ENCODE measurements around the gene NDUFA13. TPM values are rescaled to one million over a fixed set of nuclear protein-coding genes. Genes with fewer than 3 reads are reported as not detected.

Gene NDUFA13
- total and polyA plus RNA-seq, 12 donors: 856 to 1,278 (median 1,153) TPM

DNA sequence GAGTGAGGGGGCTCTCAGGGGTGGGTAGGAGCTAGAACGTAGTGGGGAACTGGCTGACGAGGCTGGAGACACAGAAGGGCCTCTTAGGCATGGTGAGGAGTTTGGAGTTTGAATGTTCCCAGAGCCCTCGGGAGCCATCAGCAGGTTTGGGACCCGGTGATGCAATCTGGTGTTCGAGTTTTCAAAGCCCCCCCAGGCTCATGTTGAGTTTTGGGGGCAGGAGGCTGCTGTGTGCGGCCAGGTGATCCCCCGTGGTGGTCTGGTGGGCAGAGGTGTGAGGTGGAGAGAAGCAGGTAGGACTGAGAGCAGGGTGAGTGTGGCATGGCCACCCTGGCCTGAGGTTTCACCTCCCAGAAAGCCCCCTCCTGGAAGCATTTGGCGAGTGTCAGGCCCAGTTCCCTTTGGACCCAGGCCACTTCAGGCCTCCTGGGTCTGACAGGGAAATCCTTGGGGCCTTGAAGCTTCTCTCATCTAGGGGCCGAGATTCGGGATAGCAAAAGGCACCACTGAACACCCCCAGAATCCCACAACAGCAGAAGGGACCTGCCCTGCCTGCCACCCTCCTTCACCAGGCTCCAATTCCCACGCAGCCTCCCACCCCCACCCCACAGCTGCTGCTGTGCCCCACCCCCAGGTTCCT lies 13.9 kb downstream of the NDUFA13 start:
- intact Hi-C loops (cut with DNase I): loop anchor here in 9 of 10 donors (2.0 to 10.0 kb wide), 6 partner anchors 112 to 435 kb away; partner anchors contain the start of gene GMIP (in 3 of the 9)

DNA sequence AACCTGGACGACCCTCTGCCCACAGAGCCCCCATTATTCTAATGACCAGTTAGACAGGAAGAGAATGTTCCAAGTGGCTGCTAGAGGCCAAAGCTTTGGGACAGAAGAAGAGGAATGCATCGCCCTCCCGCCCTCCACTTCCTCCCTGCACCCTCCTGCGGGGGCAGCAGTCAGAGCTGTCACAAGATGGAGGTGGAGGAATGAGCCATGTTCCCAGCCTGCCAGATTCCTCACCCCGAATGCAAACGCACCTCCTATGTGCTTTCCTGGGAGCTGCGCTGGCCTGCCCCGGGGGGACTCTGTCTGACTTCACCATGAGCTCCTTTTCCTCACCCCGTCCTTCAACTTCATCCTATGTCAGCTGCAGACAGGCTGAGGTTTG lies 14.4 kb downstream of the NDUFA13 start:
- DNase-seq: no peak
- intact Hi-C loops (cut with DNase I): loop anchor here in 9 of 10 donors (2.0 to 10.0 kb wide), 6 partner anchors 112 to 434 kb away; partner anchors contain the start of gene GMIP (in 3 of the 9)
- H3K36me3 ChIP-seq: peaks cover 0 to 39% (median 0%) of the 10 kb centered on the region in 9 donors
- peaks cover 0 to 33% (median 9%) of the 10 kb centered on the region in 9 donors for H3K4me1 ChIP-seq
- H3K9me3 ChIP-seq: no peaks in the 10 kb centered on the region
- TF ChIP-seq, protein P1, sequence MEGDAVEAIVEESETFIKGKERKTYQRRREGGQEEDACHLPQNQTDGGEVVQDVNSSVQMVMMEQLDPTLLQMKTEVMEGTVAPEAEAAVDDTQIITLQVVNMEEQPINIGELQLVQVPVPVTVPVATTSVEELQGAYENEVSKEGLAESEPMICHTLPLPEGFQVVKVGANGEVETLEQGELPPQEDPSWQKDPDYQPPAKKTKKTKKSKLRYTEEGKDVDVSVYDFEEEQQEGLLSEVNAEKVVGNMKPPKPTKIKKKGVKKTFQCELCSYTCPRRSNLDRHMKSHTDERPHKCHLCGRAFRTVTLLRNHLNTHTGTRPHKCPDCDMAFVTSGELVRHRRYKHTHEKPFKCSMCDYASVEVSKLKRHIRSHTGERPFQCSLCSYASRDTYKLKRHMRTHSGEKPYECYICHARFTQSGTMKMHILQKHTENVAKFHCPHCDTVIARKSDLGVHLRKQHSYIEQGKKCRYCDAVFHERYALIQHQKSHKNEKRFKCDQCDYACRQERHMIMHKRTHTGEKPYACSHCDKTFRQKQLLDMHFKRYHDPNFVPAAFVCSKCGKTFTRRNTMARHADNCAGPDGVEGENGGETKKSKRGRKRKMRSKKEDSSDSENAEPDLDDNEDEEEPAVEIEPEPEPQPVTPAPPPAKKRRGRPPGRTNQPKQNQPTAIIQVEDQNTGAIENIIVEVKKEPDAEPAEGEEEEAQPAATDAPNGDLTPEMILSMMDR (IDR thresholded peaks at IDR 0.05): no peak
- H3K27ac ChIP-seq: no peak overlapping the region
- H3K27me3 ChIP-seq: no peaks in the 10 kb centered on the region
- 55 to 57% methylated on average over 9 of the region's 9 CpGs for WGBS, 2 donors
- ATAC-seq: no peak
- no peak overlapping the region for H3K4me3 ChIP-seq

More for the DNA sequence above, 13.9 kb downstream of the NDUFA13 start:
- no peaks in the 10 kb centered on the region for H3K9me3 ChIP-seq
- WGBS, 2 donors: 75 to 77% methylated on average over 11 of the region's 11 CpGs
- H3K4me3 ChIP-seq: no peak overlapping the region
- no peak overlapping the region for H3K27ac ChIP-seq
- ATAC-seq (no peak), DNase-seq (no peak)
- TF ChIP-seq, protein P1 (IDR thresholded peaks at IDR 0.05): no peak
- H3K36me3 ChIP-seq: peaks cover 0 to 44% (median 0%) of the 10 kb centered on the region in 9 donors
- H3K4me1 ChIP-seq: peaks cover 1 to 38% (median 9%) of the 10 kb centered on the region in 9 donors
- H3K27me3 ChIP-seq: no peaks in the 10 kb centered on the region

DNA sequence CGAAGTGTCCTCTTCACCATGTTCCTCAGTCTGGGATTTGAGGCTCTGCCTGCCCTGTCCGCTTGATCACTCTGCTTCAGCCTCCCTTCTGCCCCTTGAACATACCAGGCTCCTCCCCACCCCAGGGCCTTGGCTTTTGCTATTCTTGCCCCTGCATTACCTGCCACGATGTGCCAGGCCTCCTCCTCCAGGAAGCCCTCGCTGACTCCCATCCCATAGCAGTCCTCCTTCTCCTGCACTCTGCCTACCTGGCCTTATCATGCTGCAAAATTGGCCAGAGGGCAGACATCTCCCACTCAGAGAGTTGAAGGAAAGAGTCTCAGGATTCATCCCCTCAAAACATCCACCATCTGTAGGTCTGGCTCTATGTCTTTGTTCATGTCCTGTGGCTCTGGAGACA lies 14.9 kb downstream of the NDUFA13 start:
- Histone ChIP-seq H3K36me3 (peaks cover 0 to 35% (median 0%) of the 10 kb centered on the region in 9 donors), H3K27me3 (no peaks in the 10 kb centered on the region), H3K27ac (no peak overlapping the region), H3K9me3 (no peaks in the 10 kb centered on the region), H3K4me1 (peaks cover 0 to 28% (median 7%) of the 10 kb centered on the region in 9 donors), H3K4me3 (no peak overlapping the region)
- DNase-seq (no peak), ATAC-seq (no peak)
- TF ChIP-seq, protein P1 (IDR thresholded peaks at IDR 0.05): no peak
- WGBS, 2 donors: 82 to 85% methylated on average over 4 of the region's 4 CpGs
- intact Hi-C loops (cut with DNase I): loop anchor here in 9 of 10 donors (2.0 to 10.0 kb wide), 6 partner anchors 111 to 434 kb away; partner anchors contain the start of gene GMIP (in 3 of the 9)

DNA sequence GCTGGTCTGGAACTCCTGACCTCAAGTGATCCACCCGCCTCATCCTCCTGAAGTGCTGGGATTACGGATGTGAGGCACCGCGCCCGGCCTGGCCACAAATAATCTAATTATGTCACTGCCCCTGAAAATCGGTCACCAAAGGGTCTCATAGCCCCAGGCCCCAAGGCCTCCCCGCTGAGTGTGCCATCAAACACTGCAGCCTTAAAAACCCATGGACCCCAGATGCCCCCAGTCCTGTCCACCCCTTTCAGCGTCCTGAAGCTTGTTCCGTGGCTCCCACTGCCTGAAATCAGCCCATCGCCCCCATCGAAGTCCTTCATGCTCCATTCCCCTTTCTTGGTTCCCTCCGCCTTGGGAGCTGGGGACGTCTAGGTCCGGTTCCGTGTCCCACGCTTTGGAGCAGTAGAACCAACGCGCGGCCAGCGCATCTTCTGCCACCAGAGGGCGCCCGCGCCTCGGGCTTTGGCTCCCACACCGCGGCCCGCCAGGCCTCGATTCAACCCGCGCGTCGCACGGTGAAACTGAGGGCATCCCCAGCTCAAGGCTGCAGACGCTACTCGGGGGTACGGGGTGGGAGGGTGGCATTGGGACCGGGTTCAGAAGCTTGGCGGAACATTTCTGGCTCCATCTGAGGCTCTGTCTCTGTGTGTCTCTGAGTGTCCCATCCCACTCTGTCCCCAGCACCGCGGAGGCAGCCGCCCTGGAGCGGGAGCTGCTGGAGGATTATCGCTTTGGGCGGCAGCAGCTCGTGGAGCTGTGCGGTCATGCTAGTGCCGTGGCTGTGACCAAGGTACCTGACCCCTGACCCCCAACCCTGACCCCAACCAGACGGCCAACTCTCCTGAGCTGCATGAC lies 16.2 kb downstream of the NDUFA13 start:
- no peak overlapping the region for H3K27ac ChIP-seq
- H3K9me3 ChIP-seq: no peaks in the 10 kb centered on the region
- peaks cover 0 to 6% (median 0%) of the 10 kb centered on the region in 7 donors for H3K27me3 ChIP-seq
- ATAC-seq: peak; percentile 43 to 82 (median 77)
- 22 to 27% methylated on average over 48 of the region's 48 CpGs for WGBS, 2 donors
- peaks cover 0 to 23% (median 0%) of the 10 kb centered on the region in 9 donors for H3K36me3 ChIP-seq
- intact Hi-C loops (cut with DNase I): loop anchor here (1.0 to 10.0 kb wide), 11 partner anchors 21 to 433 kb away; partner anchors contain the start of gene GMIP (in 4 of the 10)
- TF ChIP-seq, protein P1 (IDR thresholded peaks at IDR 0.05): peak; percentile 90 to 98 (median 96)
- DNase-seq: peak; percentile 74 to 90
- peaks cover 0 to 18% (median 8%) of the 10 kb centered on the region in 9 donors for H3K4me1 ChIP-seq
- no peak overlapping the region for H3K4me3 ChIP-seq

Data from heart right ventricle (tissue), 16 donors.